Keratinocyte (primary cell): ENCODE results near the gene TEX101. TPM values are rescaled to one million over a fixed set of nuclear protein-coding genes. Genes with fewer than 3 reads are reported as not detected.

Experiments
- DNase-seq: peaks from one replicate; pipeline ENCODE4 v3.0.0-alpha.2; 2011; ENCODE audit warnings: low read depth, missing footprints, low spot score
- FAIRE-seq: peaks from 2 replicates; lab custom pipeline; 2011; peaks lifted over from hg19 to GRCh38; lab: Jason Lieb, UNC
- H2AFZ ChIP-seq: 2 replicates; pipeline ENCODE4 v1.6.0; 2012; ENCODE audit warnings: low read length, control low read depth, inconsistent platforms; ENCODE audit not compliant: control insufficient read depth
- H3K27ac ChIP-seq: 2 replicates; pipeline ENCODE4 v1.5.1; 2011; ENCODE audit warnings: low read length; ENCODE audit not compliant: control insufficient read depth, insufficient read depth
- H3K27me3 ChIP-seq: 3 replicates; pipeline ENCODE4 v1.6.0; 2011; ENCODE audit warnings: low read length; ENCODE audit not compliant: control insufficient read depth, insufficient read depth; ENCODE audit errors: extremely low read depth
- H3K36me3 ChIP-seq, 2 experiments: 2 replicates in 1 of 2; 3 replicates in 1 of 2; pipeline ENCODE4 v1.5.1; 2011; ENCODE audit warnings: low read length in 2 of 2, mild to moderate bottlenecking in 1 of 2; ENCODE audit not compliant: control insufficient read depth in 2 of 2, insufficient read depth in 2 of 2; ENCODE audit errors: extremely low read depth in 1 of 2
- H3K4me1 ChIP-seq: 3 replicates; pipeline ENCODE4 v1.5.1; 2011; ENCODE audit warnings: low read length; ENCODE audit not compliant: control insufficient read depth, insufficient read depth; ENCODE audit errors: extremely low read depth
- H3K4me2 ChIP-seq: 3 replicates; pipeline ENCODE4 v1.6.0; 2011; ENCODE audit warnings: low read depth, low read length; ENCODE audit not compliant: control insufficient read depth, insufficient read depth; ENCODE audit errors: extremely low read depth
- H3K4me3 ChIP-seq, 3 experiments: fragments of 200-600 bp in 1 of 3; sonication (generic) in 1 of 3; 2 replicates in 2 of 3; 3 replicates in 1 of 3; pipeline ENCODE4 v1.5.1; 2011 to 2016; ENCODE audit warnings: low read length in 3 of 3, mild to moderate bottlenecking in 3 of 3, control low read depth in 2 of 3, inconsistent platforms in 1 of 3, low read depth in 1 of 3, mixed read lengths in 1 of 3, mixed run types in 1 of 3, moderate library complexity in 1 of 3; ENCODE audit not compliant: control insufficient read depth in 2 of 3, insufficient read depth in 2 of 3; ENCODE audit errors: extremely low read depth in 1 of 3
- H3K79me2 ChIP-seq: 2 replicates; pipeline ENCODE4 v1.6.0; 2012; ENCODE audit warnings: low read length; ENCODE audit not compliant: control insufficient read depth, insufficient read depth
- H3K9ac ChIP-seq: 3 replicates; pipeline ENCODE4 v1.6.0; 2011; ENCODE audit warnings: low read length; ENCODE audit not compliant: control insufficient read depth, insufficient read depth; ENCODE audit errors: extremely low read depth
- H3K9me1 ChIP-seq: 3 replicates; pipeline ENCODE4 v1.6.0; 2011; ENCODE audit warnings: low read length; ENCODE audit not compliant: control insufficient read depth, insufficient read depth; ENCODE audit errors: extremely low read depth
- H3K9me3 ChIP-seq: 2 replicates; pipeline ENCODE4 v1.5.1; 2012; ENCODE audit warnings: low read depth, low read length; ENCODE audit not compliant: control insufficient read depth
- H4K20me1 ChIP-seq: 3 replicates; pipeline ENCODE4 v1.6.0; 2011; ENCODE audit warnings: low read length; ENCODE audit not compliant: control insufficient read depth, insufficient read depth; ENCODE audit errors: extremely low read depth
- CTCF ChIP-seq, 3 experiments: IDR thresholded peaks in 1 of 3; conservative IDR thresholded peaks in 1 of 3; optimal IDR thresholded peaks in 1 of 3; 2 replicates in 2 of 3; 3 replicates in 1 of 3; pipeline versions ENCODE3 to v1.5.1; 2011; ENCODE audit warnings: low read length in 3 of 3, mild to moderate bottlenecking in 3 of 3, moderate library complexity in 2 of 3, control low read depth in 1 of 3, inconsistent platforms in 1 of 3; ENCODE audit not compliant: insufficient read depth in 2 of 3; ENCODE audit errors: extremely low read depth in 1 of 3
- EZH2 ChIP-seq: IDR thresholded peaks from one replicate; pipeline ENCODE4 v1.6.1; 2012; ENCODE audit warnings: inconsistent platforms, mild to moderate bottlenecking, low read length, moderate library complexity
- dilution Hi-C: fragments of 300-500 bp; cut with MboI; formaldehyde crosslinking; loops from one replicate; pipeline ENCODE4 v1.7.0; 2020; ENCODE audit warnings: low sequenced_read_pairs; ENCODE audit not compliant: extremely low pct_ligation_motif_present
- polyA plus RNA-seq, 5 experiments: library from polyadenylated mRNA; depleted of rRNA in 3 of 5; stranded (reverse) in 3 of 5; stranded (forward) in 1 of 5; unstranded in 1 of 5; fragments of >200 nt; gene quantifications; 1 replicate in 1 of 5; 2 replicates in 3 of 5; 3 replicates in 1 of 5; pipeline versions ENCODE4 v1.2.1 to v1.2.3, GENCODE V29; 2011 to 2012; ENCODE audit warnings: missing spikeins in 2 of 5, low read depth in 1 of 5, low replicate concordance in 1 of 5

TEX101 gene
- polyA plus RNA-seq, 1 donor (not counting 4 experiments of a cell fraction or from before 2014, with no cell fraction given) = not detected

GRCh38 chr19:43395561-43395960 is 19.1 kb upstream of the TEX101 start:
- H3K9me1 ChIP-seq = no peaks in the 10 kb centered on the region
- FAIRE-seq = peak; percentile 48
- no peaks in the 10 kb centered on the region for H3K36me3 ChIP-seq
- dilution Hi-C loops = no loop called here
- H3K9ac ChIP-seq = no peak overlapping the region
- no peak for DNase-seq
- H3K4me3 ChIP-seq = no peak overlapping the region
- H3K9me3 ChIP-seq = no peaks in the 10 kb centered on the region
- peaks cover 3% of the 10 kb centered on the region for H3K27me3 ChIP-seq
- no peaks in the 10 kb centered on the region for H3K79me2 ChIP-seq
- H3K4me1 ChIP-seq = no peaks in the 10 kb centered on the region
- no peak overlapping the region for H3K4me2 ChIP-seq
- H4K20me1 ChIP-seq = no peaks in the 10 kb centered on the region
- no peak overlapping the region for H3K27ac ChIP-seq
- no peak for TF ChIP-seq CTCF (optimal IDR thresholded peaks at IDR 0.05 in 1 of 3, IDR thresholded peaks at IDR 0.05 in 1 of 3, conservative IDR thresholded peaks at IDR 0.05 in 1 of 3; ENCODE audit: extremely low read depth in 1 of 3, insufficient read depth in 2 of 3, low read length in 3 of 3)
- no peak for TF ChIP-seq EZH2
- no peak overlapping the region for H2AFZ ChIP-seq

- H3K4me1 ChIP-seq = no peaks in the 10 kb centered on the region
- H3K9me1 ChIP-seq = no peaks in the 10 kb centered on the region
- no peaks in the 10 kb centered on the region for H3K9me3 ChIP-seq
- H3K27ac ChIP-seq = no peak overlapping the region
- DNase-seq (no peak), FAIRE-seq (no peak)
- no peak overlapping the region for H3K4me3 ChIP-seq
- no peaks in the 10 kb centered on the region for H3K79me2 ChIP-seq
- dilution Hi-C loops = no loop called here
- H4K20me1 ChIP-seq = no peaks in the 10 kb centered on the region
- no peak for TF ChIP-seq CTCF (optimal IDR thresholded peaks at IDR 0.05 in 1 of 3, IDR thresholded peaks at IDR 0.05 in 1 of 3, conservative IDR thresholded peaks at IDR 0.05 in 1 of 3; ENCODE audit: extremely low read depth in 1 of 3, insufficient read depth in 2 of 3, low read length in 3 of 3)
- H3K9ac ChIP-seq = no peak overlapping the region
- no peaks in the 10 kb centered on the region for H3K27me3 ChIP-seq
- H2AFZ ChIP-seq = no peak overlapping the region
- no peaks in the 10 kb centered on the region for H3K36me3 ChIP-seq
- H3K4me2 ChIP-seq = no peak overlapping the region
Observed at GRCh38 chr19:43406297-43406696, 8.4 kb upstream of the TEX101 start.
